ENCODE data around the gene PSMA6. TPM values are rescaled to one million over a fixed set of nuclear protein-coding genes. Genes with fewer than 3 reads are reported as not detected.
A peak's percentile ranks its signal among the peaks of the same experiment; 100 is the strongest.
"Not testable (repeated sequence)": the region's sequence is repeated elsewhere in the genome, so short reads cannot be mapped to it uniquely, and the experiment has no call there.

Gene PSMA6
- total RNA-seq, 1 donor from 2014 or later = 157 TPM

- peaks cover 12% of the 10 kb centered on the region for H3K4me1 ChIP-seq
- no peaks in the 10 kb centered on the region for H3K27me3 ChIP-seq
- no peak for TF ChIP-seq CTCF (IDR thresholded peaks at IDR 0.05)
- intact Hi-C loops (cut with DNase I) = no loop called here
- no peaks in the 10 kb centered on the region for H3K36me3 ChIP-seq
- no peaks in the 10 kb centered on the region for H3K9me3 ChIP-seq
- no peak overlapping the region for H3K27ac ChIP-seq
- no peak overlapping the region for H3K4me3 ChIP-seq
- ATAC-seq = no peak
- DNase-seq = no peak
Observed at GRCh38 chr14:35349496-35350365, 57.5 kb downstream of the PSMA6 start.

- Histone ChIP-seq H3K36me3 (no peaks in the 10 kb centered on the region), H3K27me3 (no peaks in the 10 kb centered on the region), H3K27ac (no peak overlapping the region), H3K4me3 (no peak overlapping the region), H3K4me1 (peaks cover 19% of the 10 kb centered on the region), H3K9me3 (no peaks in the 10 kb centered on the region)
- ATAC-seq (no peak), DNase-seq (no peak)
- intact Hi-C loops (cut with DNase I) = no loop called here
- no peak for TF ChIP-seq CTCF (IDR thresholded peaks at IDR 0.05)
Observed at GRCh38 chr14:35351497-35351896, 59.3 kb downstream of the PSMA6 start.

- DNase-seq (no peak), ATAC-seq (no peak)
- peak overlapping the region; percentile 42 for H3K27ac ChIP-seq
- peaks cover 23% of the 10 kb centered on the region for H3K4me1 ChIP-seq
- no peak overlapping the region for H3K4me3 ChIP-seq
- H3K36me3 ChIP-seq = no peaks in the 10 kb centered on the region
- no peak for TF ChIP-seq CTCF (IDR thresholded peaks at IDR 0.05)
- no peaks in the 10 kb centered on the region for H3K27me3 ChIP-seq
- H3K9me3 ChIP-seq = no peaks in the 10 kb centered on the region
- intact Hi-C loops (cut with DNase I) = no loop called here
Observed at GRCh38 chr14:35351897-35352273, 59.7 kb downstream of the PSMA6 start.

- TF ChIP-seq CTCF (IDR thresholded peaks at IDR 0.05) = no peak
- H3K9me3 ChIP-seq = no peaks in the 10 kb centered on the region
- intact Hi-C loops (cut with DNase I) = no loop called here
- peak; percentile 69 for ATAC-seq
- H3K36me3 ChIP-seq = no peaks in the 10 kb centered on the region
- peak overlapping the region; percentile 42 for H3K27ac ChIP-seq
- peaks cover 23% of the 10 kb centered on the region for H3K4me1 ChIP-seq
- H3K27me3 ChIP-seq = no peaks in the 10 kb centered on the region
- no peak overlapping the region for H3K4me3 ChIP-seq
- DNase-seq = no peak
Observed at GRCh38 chr14:35352274-35353233, 60.4 kb downstream of the PSMA6 start.

GRCh38 chr14:35353409-35354172, 61.4 kb downstream of the PSMA6 start:
- no peak overlapping the region for H3K27ac ChIP-seq
- no peaks in the 10 kb centered on the region for H3K9me3 ChIP-seq
- no peaks in the 10 kb centered on the region for H3K27me3 ChIP-seq
- peak; percentile 69 for ATAC-seq
- no peak overlapping the region for H3K4me3 ChIP-seq
- peaks cover 23% of the 10 kb centered on the region for H3K4me1 ChIP-seq
- intact Hi-C loops (cut with DNase I) = no loop called here
- no peaks in the 10 kb centered on the region for H3K36me3 ChIP-seq
- no peak for TF ChIP-seq CTCF (IDR thresholded peaks at IDR 0.05)
- no peak for DNase-seq

- peaks cover 23% of the 10 kb centered on the region for H3K4me1 ChIP-seq
- H3K36me3 ChIP-seq; H3K27me3 ChIP-seq; H3K9me3 ChIP-seq; DNase-seq; H3K4me3 ChIP-seq; H3K27ac ChIP-seq; intact Hi-C loops (cut with DNase I); ATAC-seq: not testable (repeated sequence)
Observed at GRCh38 chr14:35355235-35355634, 63.1 kb downstream of the PSMA6 start.

All from upper lobe of right lung (tissue), 1 donor.